ENCODE results near the gene CDR2L.
"Not testable (repeated sequence)": the region's sequence is repeated elsewhere in the genome, so short reads cannot be mapped to it uniquely, and the experiment has no call there.

CDR2L gene

GRCh38 chr17:74959826-74960515, 27.5 kb upstream of the CDR2L start:
- no peak for DNase-seq (ENCODE audit: low spot score)

DNA sequence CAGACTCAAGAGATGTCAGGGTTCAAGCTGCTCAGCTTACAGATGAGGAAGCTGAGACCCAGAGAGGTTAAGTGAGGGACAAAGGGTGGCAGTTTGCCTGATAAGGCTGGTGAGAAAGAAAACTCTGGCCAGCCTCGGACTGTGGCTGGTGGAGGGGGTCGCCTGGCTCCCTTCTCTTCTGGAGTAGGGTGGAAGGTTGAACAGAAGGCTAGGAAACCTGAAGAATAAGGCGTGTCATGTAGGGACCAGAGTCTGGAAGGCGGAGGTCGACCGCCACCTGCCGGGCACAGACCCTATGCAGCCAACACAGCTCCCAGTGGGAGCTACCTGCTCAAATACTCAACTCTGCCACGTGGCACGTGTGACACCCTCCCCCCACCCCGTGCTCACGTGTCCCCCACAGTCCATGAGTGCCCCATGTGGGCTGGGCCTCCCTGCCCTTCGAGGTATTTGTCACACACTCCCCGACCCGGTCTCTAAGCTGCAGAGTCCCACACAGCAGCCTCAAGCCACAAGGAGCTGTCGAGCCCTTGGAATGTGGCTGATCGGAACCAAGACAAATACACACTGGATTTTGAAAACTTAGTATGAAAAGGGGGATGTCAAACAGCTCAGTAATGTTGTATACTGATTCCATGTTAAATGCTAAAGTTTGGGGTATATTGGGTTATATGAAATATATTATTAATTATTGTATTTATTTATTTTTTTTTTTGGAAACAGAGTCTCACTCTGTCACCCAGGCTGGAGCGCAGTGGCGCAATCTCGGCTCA, 26.7 kb upstream of the CDR2L start:
- no peak for DNase-seq (ENCODE audit: low spot score)

DNA sequence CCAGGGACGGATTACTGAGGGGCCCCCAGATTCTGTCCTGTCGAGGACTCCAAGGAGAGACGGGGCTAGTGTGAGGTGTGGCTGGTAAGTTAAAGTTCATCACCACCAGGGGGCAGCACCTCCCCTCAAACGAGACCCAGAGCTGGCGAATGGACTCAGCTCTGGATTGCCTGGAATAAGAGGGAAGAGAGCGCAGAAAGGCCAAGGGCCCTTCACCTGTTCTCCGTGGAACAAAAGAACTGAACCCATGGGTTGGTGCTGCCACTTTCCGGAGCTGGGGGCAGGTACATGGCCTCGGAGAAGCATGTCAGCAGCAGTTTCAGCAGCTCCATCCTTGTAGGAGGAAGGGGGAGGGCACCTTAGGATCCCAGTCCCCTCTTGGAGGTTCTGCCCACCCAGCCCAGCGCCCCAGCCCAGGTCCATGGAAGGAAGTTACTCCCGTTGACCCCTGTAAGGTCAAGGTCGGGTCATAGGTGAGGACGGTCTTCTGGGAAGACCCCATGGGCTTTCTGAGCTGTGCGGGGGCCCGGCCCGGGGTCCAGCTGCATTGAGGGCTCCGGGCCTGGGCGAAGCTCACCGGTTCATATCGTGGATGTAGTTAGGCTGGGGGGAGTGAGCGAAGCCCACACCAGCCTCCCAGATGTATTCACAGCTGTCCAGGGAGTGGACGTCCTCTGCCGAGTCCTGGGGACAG, 25.6 kb upstream of the CDR2L start:
- peak; percentile 89 for DNase-seq (ENCODE audit: low spot score)

DNA sequence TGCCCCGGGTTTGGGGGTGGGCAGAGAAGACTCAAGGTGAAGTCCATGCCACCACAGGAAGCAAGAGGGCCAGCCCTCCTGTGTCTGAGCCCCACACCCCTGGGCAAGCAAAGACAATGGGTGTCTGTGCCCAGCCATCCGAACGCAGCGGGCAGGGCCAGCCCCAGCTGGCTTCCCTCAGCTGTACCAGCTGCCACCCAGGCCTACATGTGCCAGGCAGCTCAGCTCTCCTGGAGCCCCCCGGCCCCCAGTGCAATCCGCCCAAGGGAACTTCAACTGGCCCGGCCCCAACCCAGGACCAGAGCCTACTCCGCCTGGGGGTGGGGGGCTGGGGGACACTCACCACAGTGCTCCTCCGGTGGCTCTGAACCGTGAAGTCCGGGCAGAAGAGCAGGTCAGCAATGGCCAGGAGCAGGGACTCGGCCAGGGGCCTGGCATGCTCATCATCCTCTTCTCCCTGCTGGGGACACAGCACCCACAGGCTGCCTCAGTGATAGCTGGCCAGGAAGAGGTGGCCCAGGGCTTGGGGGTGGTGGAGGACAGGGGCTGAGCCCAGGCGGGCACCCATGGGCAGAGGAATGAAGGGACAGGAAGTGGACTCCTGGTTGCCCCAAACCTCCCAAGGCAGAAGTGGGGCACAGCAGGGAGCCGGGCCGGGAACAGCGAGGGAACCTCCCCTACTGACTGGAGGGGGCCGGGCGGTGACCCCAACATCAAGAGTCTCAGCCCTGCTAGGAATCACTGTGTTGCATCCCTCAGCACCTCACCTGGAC, 24.6 kb upstream of the CDR2L start:
- no peak for DNase-seq (ENCODE audit: low spot score)

GRCh38 chr17:74963656-74964055, 23.8 kb upstream of the CDR2L start:
- no peak for DNase-seq (ENCODE audit: low spot score)

- no peak for DNase-seq (ENCODE audit: low spot score)
These were observed 23.1 kb upstream of the CDR2L start for GRCh38 chr17:74964246-74964761.

DNA sequence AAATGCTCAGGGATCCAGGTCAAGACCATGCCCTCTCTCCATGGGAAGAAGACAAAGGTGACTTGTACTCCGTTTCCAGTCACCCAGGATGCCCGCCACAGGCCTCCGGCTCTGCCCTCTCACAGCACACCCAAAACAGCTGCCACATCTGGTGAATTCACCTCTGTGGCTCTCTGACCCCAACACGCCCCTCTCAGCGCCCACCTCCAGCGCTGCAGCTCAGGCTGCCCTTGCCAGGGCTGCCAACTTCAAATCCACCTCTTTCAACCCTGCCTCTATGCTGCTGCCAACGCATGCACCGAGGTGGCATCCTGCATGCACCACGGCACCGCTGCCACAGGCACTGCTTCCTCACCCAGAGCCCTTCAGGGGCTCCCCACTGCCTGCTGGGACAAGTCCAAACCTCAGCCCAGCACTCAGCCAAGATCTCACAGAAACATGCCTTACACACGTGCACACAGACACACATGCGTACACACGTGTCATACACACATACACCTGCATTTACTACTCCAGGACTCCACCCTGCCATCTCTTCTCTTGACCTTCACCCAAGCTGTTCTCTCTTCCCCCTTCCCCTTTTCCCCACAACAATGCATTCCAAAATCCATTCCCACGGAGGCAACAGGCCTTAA, 22.3 kb upstream of the CDR2L start:
- no peak for DNase-seq (ENCODE audit: low spot score)

GRCh38 chr17:74968361-74968780, 19.1 kb upstream of the CDR2L start:
- DNase-seq (ENCODE audit: low spot score) = no peak

- DNase-seq (ENCODE audit: low spot score) = not testable (repeated sequence)
These were observed 17.9 kb upstream of the CDR2L start for GRCh38 chr17:74969501-74969900.

- DNase-seq (ENCODE audit: low spot score) = no peak
These were observed 17.0 kb upstream of the CDR2L start for GRCh38 chr17:74970395-74970794.

DNA sequence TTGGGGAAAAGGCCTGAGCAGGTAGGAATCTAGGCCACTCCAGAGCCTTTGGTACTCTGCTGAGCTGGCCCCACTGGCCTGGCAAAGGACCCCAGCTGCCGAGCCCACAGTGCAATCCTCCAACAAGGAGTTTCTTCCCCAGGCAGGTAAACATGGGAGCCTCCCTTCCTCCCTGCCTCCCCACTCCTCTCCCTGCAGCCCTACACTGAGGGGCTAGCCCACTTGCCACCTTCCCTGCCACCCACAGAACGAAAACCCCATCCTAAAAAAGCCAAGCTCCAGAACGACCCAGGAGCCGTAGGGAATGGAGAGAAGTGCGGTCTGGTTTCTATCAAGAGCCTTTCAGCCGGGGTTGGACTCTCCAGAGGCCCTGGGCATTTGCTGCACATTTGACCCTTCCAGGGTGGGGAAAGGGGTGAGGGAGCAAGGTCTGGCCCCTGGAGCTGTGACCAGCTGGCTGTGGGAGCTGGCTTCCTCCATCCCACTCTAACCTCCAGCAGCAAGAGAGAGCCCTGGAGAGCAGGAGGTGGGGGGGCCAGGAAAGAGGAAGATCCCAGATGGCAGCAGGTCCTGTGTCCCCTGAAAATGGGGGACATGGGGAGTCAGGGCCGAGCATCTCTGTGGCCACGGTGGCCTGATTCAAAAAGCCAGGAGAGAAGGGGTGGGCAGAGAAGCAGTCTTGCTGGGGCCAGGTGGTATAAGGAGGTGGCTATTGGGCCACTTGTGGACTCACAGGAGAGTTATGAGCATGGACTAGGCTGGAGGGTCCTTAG, 16.2 kb upstream of the CDR2L start:
- DNase-seq (ENCODE audit: low spot score) = no peak

DNA sequence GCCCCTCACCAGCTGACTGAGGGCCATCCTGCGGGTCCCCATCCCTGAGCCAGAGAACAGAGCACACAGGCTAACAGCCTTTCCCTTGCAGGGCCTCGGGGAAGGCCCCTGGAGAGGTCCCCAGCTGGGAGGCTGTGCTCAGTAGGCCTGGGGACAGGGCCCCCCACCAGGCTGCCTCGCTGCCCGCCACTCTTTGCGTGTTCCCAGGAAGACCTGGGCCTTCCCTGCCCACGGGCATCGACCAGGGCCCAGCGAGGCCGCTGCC, 15.7 kb upstream of the CDR2L start:
- no peak for DNase-seq (ENCODE audit: low spot score)

DNA sequence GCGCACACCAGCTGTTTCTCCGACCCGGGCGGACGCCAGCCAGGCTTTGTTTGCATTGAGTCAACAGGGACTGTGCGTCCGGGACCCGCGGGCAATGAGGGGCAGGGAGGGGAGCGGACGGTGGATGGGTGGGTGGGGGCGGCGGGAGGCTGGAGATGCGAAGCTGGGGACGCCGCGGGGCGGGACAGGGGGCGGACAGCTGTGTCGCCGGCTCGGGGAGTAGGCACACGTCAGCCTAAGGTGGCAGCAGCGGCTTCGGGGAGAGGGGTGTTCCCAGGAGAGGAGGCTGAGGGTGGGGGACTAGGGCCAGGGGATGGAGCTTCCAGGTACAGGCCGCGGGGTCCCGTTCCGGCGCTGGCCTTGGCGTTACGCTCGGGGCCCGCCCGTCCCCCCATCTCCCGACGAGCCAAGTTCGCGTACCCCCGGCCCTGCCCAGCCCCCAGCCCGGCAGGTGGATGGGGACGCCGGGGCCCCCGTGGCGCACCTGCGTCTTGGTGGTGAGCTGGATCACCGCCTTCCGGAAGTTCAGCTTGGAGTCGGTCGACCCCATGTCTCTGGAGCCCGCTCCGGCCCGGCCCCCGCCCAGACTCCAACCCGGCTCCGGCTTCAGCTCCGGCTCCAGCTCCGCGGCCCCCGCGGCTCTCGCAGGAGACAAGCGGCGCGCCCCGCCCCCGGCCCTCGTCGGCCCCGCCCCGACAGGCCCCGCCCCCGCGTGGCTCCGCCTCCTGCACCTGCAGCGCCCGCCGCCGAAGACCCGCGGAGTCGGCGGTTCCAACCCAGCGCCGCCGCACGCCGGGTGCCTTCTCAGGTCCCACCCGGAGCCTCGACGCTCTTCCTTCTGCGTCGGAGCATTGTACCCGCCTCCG, 15.1 kb upstream of the CDR2L start, which contains the start of gene HID1:
Gene HID1, minus strand, starts transcription at position 653 of the 866 bp plus-strand sequence. Its CDS starts 103 bp downstream, at position 550.
- DNase-seq (ENCODE audit: low spot score) = no peak

- no peak for DNase-seq (ENCODE audit: low spot score)
These were observed 14.5 kb upstream of the CDR2L start for GRCh38 chr17:74972973-74973328.

GRCh38 chr17:74975943-74976342, 11.5 kb upstream of the CDR2L start:
- no peak for DNase-seq (ENCODE audit: low spot score)

- DNase-seq (ENCODE audit: low spot score) = no peak
These were observed 9.6 kb upstream of the CDR2L start for GRCh38 chr17:74977802-74978201.

GRCh38 chr17:74978240-74978639, 9.2 kb upstream of the CDR2L start:
- no peak for DNase-seq (ENCODE audit: low spot score)

- no peak for DNase-seq (ENCODE audit: low spot score)
These were observed 7.9 kb upstream of the CDR2L start for GRCh38 chr17:74979408-74980146.

GRCh38 chr17:74981318-74981978, 6.0 kb upstream of the CDR2L start:
- no peak for DNase-seq (ENCODE audit: low spot score)
